Mesothelial cell of epicardium (in vitro differentiated cells): ENCODE data around the gene NPHP4. TPM values are rescaled to one million over a fixed set of nuclear protein-coding genes. Genes with fewer than 3 reads are reported as not detected.

Source experiments
- DNase-seq, 2 experiments: peaks; one replicate each; pipeline ENCODE4 v3.0.0; 2021; ENCODE audit warnings: low spot score in 2 of 2; ENCODE audit not compliant: unreplicated experiment in 2 of 2
- H3K27ac Mint-ChIP-seq: 2 replicates; pipeline ENCODE4 v1.8.0; 2021; ENCODE audit warnings: mixed read lengths
- H3K27me3 Mint-ChIP-seq: 2 replicates; pipeline ENCODE4 v1.8.0; 2021; ENCODE audit warnings: low read depth, mixed read lengths
- H3K36me3 Mint-ChIP-seq: 2 replicates; pipeline ENCODE4 v1.8.0; 2021; ENCODE audit warnings: mixed read lengths
- H3K4me1 Mint-ChIP-seq: 2 replicates; pipeline ENCODE4 v1.8.0; 2021; ENCODE audit warnings: mixed read lengths
- H3K4me3 Mint-ChIP-seq: 2 replicates; pipeline ENCODE4 v1.8.0; 2021; ENCODE audit warnings: mild to moderate bottlenecking, moderate library complexity, mixed read lengths
- H3K9me3 Mint-ChIP-seq: 2 replicates; pipeline ENCODE4 v1.8.0; 2021; ENCODE audit warnings: mixed read lengths
- CTCF ChIP-seq: fragments of 200-600 bp; sonication (generic); IDR thresholded peaks from one replicate; pipeline ENCODE4 v1.5.0; 2021; ENCODE audit warnings: antibody characterized with exemption; ENCODE audit not compliant: unreplicated experiment
- total RNA-seq: library from RNA; stranded (reverse); gene quantifications from 3 replicates; pipeline ENCODE4 v1.2.1, GENCODE V29; 2021

Gene NPHP4
- total RNA-seq, 1 donor from 2014 or later, result 16.4 TPM

GRCh38 chr1:5941671-5942070, 50.6 kb downstream of the NPHP4 start:
- Mint-ChIP-seq H3K27ac (no peak overlapping the region), H3K4me1 (no peaks in the 10 kb centered on the region), H3K9me3 (peaks cover 9% of the 10 kb centered on the region), H3K27me3 (no peaks in the 10 kb centered on the region), H3K4me3 (no peak overlapping the region), H3K36me3 (peaks cover 26% of the 10 kb centered on the region)
- no peak for TF ChIP-seq CTCF
- DNase-seq, result no peak

DNA sequence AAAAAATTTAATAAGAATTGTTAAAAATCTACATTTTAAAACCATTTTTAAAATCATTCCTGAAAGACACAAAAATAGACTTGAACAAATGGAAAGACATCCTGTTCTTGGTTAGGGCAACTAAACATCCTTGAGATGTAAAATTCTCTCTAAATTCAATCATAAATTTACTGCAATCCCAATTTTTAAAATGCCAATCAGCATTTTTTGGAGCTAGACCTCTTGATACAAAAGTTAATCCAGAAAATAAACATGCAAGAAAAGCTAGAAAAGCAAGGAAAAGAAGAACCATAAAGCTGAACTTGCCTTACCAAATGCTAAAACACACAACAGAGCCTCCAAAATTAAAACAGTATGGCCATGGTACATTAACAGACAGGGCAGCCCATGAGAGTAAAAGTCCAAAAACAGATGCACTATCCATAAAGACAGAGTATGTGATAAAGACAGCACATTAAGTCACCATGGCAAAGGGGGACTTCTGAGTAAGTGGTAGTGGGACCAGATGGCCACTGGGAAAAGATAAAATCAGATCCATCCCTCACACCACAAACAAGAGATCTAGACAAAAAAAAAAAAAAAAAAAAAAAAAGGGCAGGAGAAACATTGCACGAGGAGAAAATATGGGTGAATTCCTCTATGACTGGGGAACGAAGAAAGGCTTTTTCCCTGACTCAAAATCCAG, 51.4 kb downstream of the NPHP4 start:
- Mint-ChIP-seq H3K4me3 (no peak overlapping the region), H3K9me3 (peaks cover 9% of the 10 kb centered on the region), H3K4me1 (no peaks in the 10 kb centered on the region), H3K36me3 (peaks cover 22% of the 10 kb centered on the region), H3K27me3 (no peaks in the 10 kb centered on the region), H3K27ac (no peak overlapping the region)
- no peak for DNase-seq
- TF ChIP-seq CTCF, result no peak

- Mint-ChIP-seq H3K9me3 (peaks cover 9% of the 10 kb centered on the region), H3K27me3 (no peaks in the 10 kb centered on the region), H3K4me1 (no peaks in the 10 kb centered on the region), H3K27ac (no peak overlapping the region), H3K36me3 (peaks cover 19% of the 10 kb centered on the region), H3K4me3 (no peak overlapping the region)
- DNase-seq, result no peak
- no peak for TF ChIP-seq CTCF
Observed at GRCh38 chr1:5939271-5940170, 52.7 kb downstream of the NPHP4 start.

- H3K27ac Mint-ChIP-seq, result no peak overlapping the region
- no peak for DNase-seq
- H3K36me3 Mint-ChIP-seq, result peaks cover 19% of the 10 kb centered on the region
- TF ChIP-seq CTCF, result no peak
- no peaks in the 10 kb centered on the region for H3K27me3 Mint-ChIP-seq
- H3K9me3 Mint-ChIP-seq, result peaks cover 9% of the 10 kb centered on the region
- H3K4me1 Mint-ChIP-seq, result no peaks in the 10 kb centered on the region
- H3K4me3 Mint-ChIP-seq, result no peak overlapping the region
Observed at GRCh38 chr1:5938101-5938646, 54.1 kb downstream of the NPHP4 start.

DNA sequence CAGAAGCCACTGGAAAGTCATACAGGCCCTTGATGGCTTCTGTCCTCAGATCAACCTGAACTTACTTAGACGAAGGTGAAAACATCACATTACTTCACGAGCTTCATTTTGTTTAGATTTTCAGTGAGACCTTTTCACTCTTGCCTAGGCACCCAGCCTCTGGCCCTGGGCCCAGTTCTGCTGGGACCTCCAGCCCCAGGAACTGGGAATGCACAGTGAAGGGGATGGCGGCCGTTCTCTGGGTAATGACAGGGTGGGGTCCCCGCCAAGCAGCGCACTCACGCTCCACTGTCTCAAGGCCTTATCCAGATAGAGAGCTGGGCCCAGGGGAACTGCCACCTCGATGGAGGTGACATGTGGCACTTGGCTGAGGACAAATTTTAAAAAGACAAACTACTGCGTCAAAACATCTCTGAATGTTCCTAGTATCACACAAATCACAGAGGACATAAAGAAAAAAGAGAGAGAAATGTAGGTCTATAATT, 54.8 kb downstream of the NPHP4 start:
- Mint-ChIP-seq H3K27ac (no peak overlapping the region), H3K9me3 (peaks cover 9% of the 10 kb centered on the region), H3K36me3 (peaks cover 23% of the 10 kb centered on the region), H3K4me1 (no peaks in the 10 kb centered on the region), H3K27me3 (no peaks in the 10 kb centered on the region), H3K4me3 (no peak overlapping the region)
- TF ChIP-seq CTCF, result no peak
- no peak for DNase-seq
